Measurements from ENCODE around the gene BTBD6. TPM values are rescaled to one million over a fixed set of nuclear protein-coding genes. Genes with fewer than 3 reads are reported as not detected.

BTBD6 gene
- total RNA-seq (2021; ENCODE audit: unreplicated experiment) (0.26 TPM), Bru-seq, nascent RNA (percentile 8 among the genes with signal in this experiment), BruChase-seq, experiment 1, labeled RNA remaining after a 2-hour chase (percentile 16 among the genes with signal in this experiment), BruChase-seq, experiment 2, labeled RNA remaining after a 6-hour chase (not detected)
- polyA plus RNA-seq (2012; ENCODE audit: insufficient read length): not detected
- long read RNA-seq: 0 reads

GRCh38 chr14:105248368-105249181, at the start of gene BTBD6:
TSS of gene BTBD6 (plus strand) at chr14:105248533. CDS start at chr14:105248712, 179 bp downstream.
- intact Hi-C loops (cut with micrococcal nuclease; ENCODE audit: unreplicated experiment): no loop called here
- H3K9me3 ChIP-seq (ENCODE audit: control insufficient read depth, insufficient read depth, low read depth, low read length): no peaks in the 10 kb centered on the region
- peak within 1 kb of the TSS in 1 of 2 experiments; percentile 21; a peak in 1 of 4 replicates for H3K4me3 ChIP-seq (ENCODE audit: low read depth in 2 of 2, low read length in 2 of 2)
- H3K36me3 ChIP-seq (ENCODE audit: control insufficient read depth, insufficient read depth, low read length): no peaks in the 10 kb centered on the region
- ChIA-PET CTCF (no interaction called here), POLR2A (no interaction called here)
- in situ Hi-C loops (cut with HindIII; ENCODE audit: low pct_unique_long_range_greater_than_20kb, low sequenced_read_pairs): no loop called here
- no peaks in the 10 kb centered on the region for H3K4me1 ChIP-seq (ENCODE audit: control insufficient read depth, insufficient read depth, low read length)
- no peak for ATAC-seq
- DNase-seq (ENCODE audit: low read depth, low spot score): no peak
- BruUV-seq (replicated peaks): no TSS peak
- no peak within 1 kb of the TSS for H3K27ac ChIP-seq (ENCODE audit: low read length)
- H3K27me3 ChIP-seq (ENCODE audit: control insufficient read depth, insufficient read depth, low read length): no peaks in the 10 kb centered on the region
- no peak for TF ChIP-seq SIN3A (IDR thresholded peaks at IDR 0.05; ENCODE audit: borderline replicate concordance, insufficient read depth, low read depth, low read length)

- no peaks in the 10 kb centered on the region for H3K36me3 ChIP-seq (ENCODE audit: control insufficient read depth, insufficient read depth, low read length)
- H3K27ac ChIP-seq (ENCODE audit: low read length): no peak overlapping the region
- DNase-seq (ENCODE audit: low read depth, low spot score) (no peak), ATAC-seq (no peak)
- no peak overlapping the region for H3K4me3 ChIP-seq (ENCODE audit: low read depth in 2 of 2, low read length in 2 of 2)
- CTCF ChIA-PET: no interaction called here
- no peaks in the 10 kb centered on the region for H3K9me3 ChIP-seq (ENCODE audit: control insufficient read depth, insufficient read depth, low read depth, low read length)
- intact Hi-C loops (cut with micrococcal nuclease; ENCODE audit: unreplicated experiment) (no loop called here), in situ Hi-C loops (cut with HindIII; ENCODE audit: low pct_unique_long_range_greater_than_20kb, low sequenced_read_pairs) (no loop called here)
- no peak for TF ChIP-seq SIN3A (IDR thresholded peaks at IDR 0.05; ENCODE audit: borderline replicate concordance, insufficient read depth, low read depth, low read length)
- no peak for TF ChIP-seq POLR2AphosphoS5 (IDR thresholded peaks at IDR 0.05; ENCODE audit: low read depth, low read length)
- no peak for TF ChIP-seq TCF7L2 (IDR thresholded peaks at IDR 0.05; ENCODE audit: low read depth, low read length)
- TF ChIP-seq REST (IDR thresholded peaks at IDR 0.05; ENCODE audit: insufficient read depth in 1 of 2, low read depth in 2 of 2, low read length in 1 of 2): no peak
- no peak; the same call in 1 of the 2 replicates for TF ChIP-seq CTCF (IDR thresholded peaks at IDR 0.05)
- no peaks in the 10 kb centered on the region for H3K27me3 ChIP-seq (ENCODE audit: control insufficient read depth, insufficient read depth, low read length)
- no TSS peak for BruUV-seq (replicated peaks)
- POLR2A ChIA-PET: no interaction called here
- peaks cover 4% of the 10 kb centered on the region; the same call in 1 of the 2 replicates for H3K4me1 ChIP-seq (ENCODE audit: control insufficient read depth, insufficient read depth, low read length)
Observed at GRCh38 chr14:105198588-105198987, 49.7 kb upstream of the BTBD6 start.

- Histone ChIP-seq H3K27ac (ENCODE audit: low read length) (no peak overlapping the region), H3K9me3 (ENCODE audit: control insufficient read depth, insufficient read depth, low read depth, low read length) (no peaks in the 10 kb centered on the region), H3K4me1 (ENCODE audit: control insufficient read depth, insufficient read depth, low read length) (peaks cover 4% of the 10 kb centered on the region; the same call in 1 of the 2 replicates), H3K36me3 (ENCODE audit: control insufficient read depth, insufficient read depth, low read length) (no peaks in the 10 kb centered on the region), H3K4me3 (ENCODE audit: low read depth in 2 of 2, low read length in 2 of 2) (no peak overlapping the region), H3K27me3 (ENCODE audit: control insufficient read depth, insufficient read depth, low read length) (no peaks in the 10 kb centered on the region)
- CTCF ChIA-PET: no interaction called here
- in situ Hi-C loops (cut with HindIII; ENCODE audit: low pct_unique_long_range_greater_than_20kb, low sequenced_read_pairs): no loop called here
- intact Hi-C loops (cut with micrococcal nuclease; ENCODE audit: unreplicated experiment): no loop called here
- no TSS peak for BruUV-seq (replicated peaks)
- ATAC-seq (peak; percentile 27; the same call in 1 of the 2 replicates), DNase-seq (ENCODE audit: low read depth, low spot score) (no peak)
- POLR2A ChIA-PET: no interaction called here
- TF ChIP-seq TCF7L2 (IDR thresholded peaks at IDR 0.05; ENCODE audit: low read depth, low read length): no peak
- TF ChIP-seq REST (IDR thresholded peaks at IDR 0.05; ENCODE audit: insufficient read depth in 1 of 2, low read depth in 2 of 2, low read length in 1 of 2): no peak
- no peak for TF ChIP-seq SIN3A (IDR thresholded peaks at IDR 0.05; ENCODE audit: borderline replicate concordance, insufficient read depth, low read depth, low read length)
- no peak for TF ChIP-seq CTCF (IDR thresholded peaks at IDR 0.05)
- TF ChIP-seq POLR2AphosphoS5 (IDR thresholded peaks at IDR 0.05; ENCODE audit: low read depth, low read length): no peak
Observed at GRCh38 chr14:105199093-105199492, 49.2 kb upstream of the BTBD6 start.

Measured in Panc1 (cell line).